WTC11 (cell line): Measurements from ENCODE around the gene LRRC51. TPM values are rescaled to one million over a fixed set of nuclear protein-coding genes. Genes with fewer than 3 reads are reported as not detected.

ENCODE experiments used
- ATAC-seq: fragments of 200-7000 bp; cut with Tn5 transposase; 2 replicates; pipeline ENCODE4 v1.10.0; 2021; ENCODE audit warnings: mild to moderate bottlenecking, moderate library complexity
- CTCF ChIA-PET: fragments of 300-600 bp; sonication (Branson Sonifier 250); formaldehyde crosslinking; loops from one replicate; lab custom pipeline; 2021; ENCODE audit warnings: antibody characterized with exemption; lab: Charles Lee
- POLR2A ChIA-PET: fragments of 350-600 bp; sonication (Branson Sonifier 250); formaldehyde crosslinking; loops from one replicate; lab custom pipeline; 2021; ENCODE audit warnings: antibody characterized with exemption; lab: Charles Lee
- DNase-seq: peaks from one replicate; pipeline ENCODE4 v3.0.0; 2021; ENCODE audit warnings: low spot score
- H3K27ac Mint-ChIP-seq: 2 replicates; pipeline ENCODE4 v1.8.0; 2021; ENCODE audit warnings: mixed read lengths
- H3K27me3 Mint-ChIP-seq: 2 replicates; pipeline ENCODE4 v1.8.0; 2021; ENCODE audit warnings: low read depth, mild to moderate bottlenecking, moderate library complexity, mixed read lengths
- H3K36me3 Mint-ChIP-seq: 2 replicates; pipeline ENCODE4 v1.8.0; 2021; ENCODE audit warnings: mixed read lengths
- H3K4me1 Mint-ChIP-seq: 2 replicates; pipeline ENCODE4 v1.8.0; 2022; ENCODE audit warnings: mixed read lengths
- H3K4me3 Mint-ChIP-seq: 2 replicates; pipeline ENCODE4 v1.8.0; 2021; ENCODE audit warnings: mild to moderate bottlenecking, moderate library complexity, mixed read lengths
- H3K9me3 Mint-ChIP-seq: 2 replicates; pipeline ENCODE4 v1.8.0; 2021; ENCODE audit warnings: mixed read lengths
- ATF3 ChIP-seq: sonication (generic); formaldehyde crosslinking; conservative IDR thresholded peaks from 2 replicates; pipeline ENCODE4 v1.8.1; 2022; ENCODE audit warnings: mild to moderate bottlenecking, missing genetic modification reagents
- CBFB ChIP-seq: sonication (generic); formaldehyde crosslinking; IDR thresholded peaks from 2 replicates; pipeline ENCODE4 v1.8.1; 2022; ENCODE audit warnings: mild to moderate bottlenecking, low read depth, missing genetic modification reagents
- CDX4 ChIP-seq: fragments of 250-450 bp; sonication (Bioruptor Pico); IDR thresholded peaks from 2 replicates; pipeline ENCODE4 v1.9.0; 2021; ENCODE audit warnings: moderate library complexity, mild to moderate bottlenecking, inconsistent platforms, borderline replicate concordance
- CREB1 ChIP-seq: sonication (generic); formaldehyde crosslinking; IDR thresholded peaks from 2 replicates; pipeline ENCODE4 v1.8.0; 2023; ENCODE audit warnings: mild to moderate bottlenecking, missing genetic modification reagents
- CTCF ChIP-seq: fragments of 200-600 bp; IDR thresholded peaks from 2 replicates; pipeline ENCODE4 v1.8.0; 2022; ENCODE audit warnings: antibody characterized with exemption
- ERG ChIP-seq: fragments of 250-450 bp; sonication (Bioruptor Pico); IDR thresholded peaks from 2 replicates; pipeline ENCODE4 v1.8.0; 2021; ENCODE audit warnings: mild to moderate bottlenecking
- FOXP1 ChIP-seq: sonication (generic); formaldehyde crosslinking; IDR thresholded peaks from 2 replicates; pipeline ENCODE4 v1.8.0; 2022; ENCODE audit warnings: missing genetic modification reagents, mild to moderate bottlenecking, moderate library complexity, borderline replicate concordance
- IRF2 ChIP-seq: sonication (generic); formaldehyde crosslinking; IDR thresholded peaks from 2 replicates; pipeline ENCODE4 v1.8.0; 2022; ENCODE audit warnings: low read depth, missing genetic modification reagents, borderline replicate concordance
- JAZF1 ChIP-seq: fragments of 250-450 bp; sonication (Bioruptor Pico); IDR thresholded peaks from 2 replicates; pipeline ENCODE4 v1.9.0; 2021; ENCODE audit warnings: moderate library complexity, mild to moderate bottlenecking, inconsistent platforms
- MYBL2 ChIP-seq: sonication (generic); formaldehyde crosslinking; IDR thresholded peaks from 2 replicates; pipeline ENCODE4 v1.8.1; 2023; ENCODE audit warnings: mild to moderate bottlenecking, moderate library complexity, missing genetic modification reagents
- NR1H2 ChIP-seq: sonication (generic); formaldehyde crosslinking; IDR thresholded peaks from 2 replicates; pipeline ENCODE4 v1.9.0; 2021; ENCODE audit warnings: mild to moderate bottlenecking, moderate library complexity, missing genetic modification reagents
- SOX15 ChIP-seq: fragments of 250-450 bp; sonication (Bioruptor Pico); IDR thresholded peaks from 2 replicates; pipeline ENCODE4 v1.9.0; 2021; ENCODE audit warnings: mild to moderate bottlenecking
- SP1 ChIP-seq: sonication (generic); formaldehyde crosslinking; conservative IDR thresholded peaks from 2 replicates; pipeline ENCODE4 v1.8.1; 2022; ENCODE audit warnings: missing genetic modification reagents
- ZMAT4 ChIP-seq: fragments of 250-450 bp; sonication (Bioruptor Pico); IDR thresholded peaks from 2 replicates; pipeline ENCODE4 v1.9.0; 2021; ENCODE audit warnings: mild to moderate bottlenecking
- ZNF138 ChIP-seq: sonication (generic); formaldehyde crosslinking; conservative IDR thresholded peaks from 2 replicates; pipeline ENCODE4 v1.8.1; 2022; ENCODE audit warnings: mild to moderate bottlenecking, moderate library complexity, missing genetic modification reagents
- ZNF232 ChIP-seq: sonication (generic); formaldehyde crosslinking; IDR thresholded peaks from 2 replicates; pipeline ENCODE4 v1.8.0; 2022; ENCODE audit warnings: mild to moderate bottlenecking, missing genetic modification reagents
- total RNA-seq: library from RNA; stranded (reverse); gene quantifications from 3 replicates; pipeline ENCODE4 v1.2.3, GENCODE V29; 2021
- TF ChIP-seq, protein P1 (sequence below): sonication (generic); formaldehyde crosslinking; IDR thresholded peaks from 2 replicates; pipeline ENCODE4 v1.8.1; 2022; ENCODE audit warnings: missing genetic modification reagents, borderline replicate concordance

LRRC51 gene
- total RNA-seq, 1 experiment from 2014 or later, result 5.3 TPM

DNA sequence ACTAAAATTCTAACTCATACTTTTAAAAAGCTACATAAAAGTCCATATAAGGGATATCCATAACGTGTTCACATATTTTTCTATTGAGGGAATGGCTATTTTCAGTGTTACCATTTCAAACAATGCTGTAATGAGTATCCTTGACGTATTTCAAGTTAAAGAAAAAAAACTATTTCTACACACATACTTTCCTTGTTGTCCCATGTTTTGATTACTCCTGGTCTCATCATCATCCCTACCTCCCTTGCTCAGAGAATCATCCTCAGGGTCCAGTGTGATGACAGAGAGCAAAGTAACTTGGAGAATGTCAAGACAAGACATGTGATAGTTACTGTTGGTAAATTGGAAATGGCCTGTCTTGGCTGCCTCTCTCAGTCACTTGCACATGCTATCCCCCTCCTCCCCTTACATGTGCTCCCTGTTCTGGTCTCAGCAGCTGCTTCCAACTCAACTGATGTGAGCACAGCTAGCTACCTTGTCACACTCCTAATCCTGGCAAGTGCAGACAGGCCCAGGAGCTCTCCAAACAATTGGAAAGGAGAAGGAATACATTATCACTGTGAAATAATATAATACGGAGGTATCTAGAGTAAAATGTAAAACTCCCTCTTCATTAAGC, 22.1 kb upstream of the LRRC51 start (continued):
- TF ChIP-seq ERG (CRISPR knock-in tag) (no peak), MYBL2 (CRISPR knock-in tag) (no peak), CREB1 (CRISPR knock-in tag) (no peak), JAZF1 (no peak)

DNA sequence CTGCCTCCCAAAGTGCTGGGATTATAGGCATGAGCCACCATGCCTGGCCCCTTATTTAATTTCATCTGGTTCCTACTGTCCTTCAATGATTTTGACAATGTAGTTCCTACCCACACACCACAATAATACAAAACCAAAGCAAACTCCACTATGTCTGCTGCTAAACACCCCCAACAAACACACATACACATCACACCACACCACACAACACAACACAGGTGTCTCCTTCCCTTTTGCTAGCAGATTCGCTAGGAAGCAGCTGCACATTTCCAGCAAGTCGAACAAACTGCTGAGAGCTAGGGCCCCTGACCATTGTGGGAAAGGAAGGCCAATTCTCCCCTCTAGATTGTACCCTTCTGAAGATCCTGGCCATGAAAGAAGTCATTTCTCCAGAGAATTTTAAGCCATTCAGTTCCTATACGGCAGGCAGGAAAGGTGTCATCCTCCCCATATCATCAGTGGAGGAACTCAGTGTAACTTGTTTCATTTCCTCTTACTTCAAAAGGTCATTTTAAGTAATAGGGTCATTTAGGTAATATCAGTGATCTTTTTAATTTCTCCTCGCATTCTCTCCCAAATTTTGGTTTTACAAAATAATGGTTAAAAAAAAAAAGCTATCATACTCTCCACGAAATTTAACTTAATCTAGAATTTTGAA, 18.8 kb upstream of the LRRC51 start:
- TF ChIP-seq, protein P1, sequence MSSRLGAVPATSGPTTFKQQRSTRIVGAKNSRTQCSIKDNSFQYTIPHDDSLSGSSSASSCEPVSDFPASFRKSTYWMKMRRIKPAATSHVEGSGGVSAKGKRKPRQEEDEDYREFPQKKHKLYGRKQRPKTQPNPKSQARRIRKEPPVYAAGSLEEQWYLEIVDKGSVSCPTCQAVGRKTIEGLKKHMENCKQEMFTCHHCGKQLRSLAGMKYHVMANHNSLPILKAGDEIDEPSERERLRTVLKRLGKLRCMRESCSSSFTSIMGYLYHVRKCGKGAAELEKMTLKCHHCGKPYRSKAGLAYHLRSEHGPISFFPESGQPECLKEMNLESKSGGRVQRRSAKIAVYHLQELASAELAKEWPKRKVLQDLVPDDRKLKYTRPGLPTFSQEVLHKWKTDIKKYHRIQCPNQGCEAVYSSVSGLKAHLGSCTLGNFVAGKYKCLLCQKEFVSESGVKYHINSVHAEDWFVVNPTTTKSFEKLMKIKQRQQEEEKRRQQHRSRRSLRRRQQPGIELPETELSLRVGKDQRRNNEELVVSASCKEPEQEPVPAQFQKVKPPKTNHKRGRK, result no peak
- no peak for TF ChIP-seq NR1H2
- TF ChIP-seq CDX4, result no peak
- no peak for TF ChIP-seq ZMAT4
- TF ChIP-seq ATF3, result no peak
- TF ChIP-seq ZNF232, result no peak
- TF ChIP-seq FOXP1, result no peak
- no peak for TF ChIP-seq ZNF138 (CRISPR knock-in tag)
- TF ChIP-seq SP1 (CRISPR knock-in tag), result no peak
- TF ChIP-seq IRF2 (CRISPR knock-in tag), result no peak
- no peak for TF ChIP-seq CBFB (CRISPR knock-in tag)
- no peak for TF ChIP-seq CTCF
- no peak for TF ChIP-seq SOX15 (CRISPR knock-in tag)
- no peak for TF ChIP-seq ERG (CRISPR knock-in tag)
- TF ChIP-seq, all 79 proteins: peak for 0
- ChIA-PET CTCF (interaction anchor here (1.5 kb wide), 2 partner anchors 36 to 37 kb away, joined by 3 to 8 read pairs; no protein-coding TSS in a partner anchor), POLR2A (no interaction called here)
- DNase-seq (no peak), ATAC-seq (no peak)
- H3K27me3 Mint-ChIP-seq, result no peaks in the 10 kb centered on the region
- H3K4me3 Mint-ChIP-seq, result no peak overlapping the region
- peak overlapping the region; percentile 51 for H3K27ac Mint-ChIP-seq
- no peaks in the 10 kb centered on the region for H3K9me3 Mint-ChIP-seq
- no peaks in the 10 kb centered on the region; the same call in 1 of the 2 replicates for H3K4me1 Mint-ChIP-seq
- peaks cover 8% of the 10 kb centered on the region; the same call in 1 of the 2 replicates for H3K36me3 Mint-ChIP-seq
